ENCODE results near the gene NDUFB7.

NDUFB7 gene

GRCh38 chr19:14519245-14519859 is 52.5 kb downstream of the NDUFB7 start:
- no peak for DNase-seq

DNA sequence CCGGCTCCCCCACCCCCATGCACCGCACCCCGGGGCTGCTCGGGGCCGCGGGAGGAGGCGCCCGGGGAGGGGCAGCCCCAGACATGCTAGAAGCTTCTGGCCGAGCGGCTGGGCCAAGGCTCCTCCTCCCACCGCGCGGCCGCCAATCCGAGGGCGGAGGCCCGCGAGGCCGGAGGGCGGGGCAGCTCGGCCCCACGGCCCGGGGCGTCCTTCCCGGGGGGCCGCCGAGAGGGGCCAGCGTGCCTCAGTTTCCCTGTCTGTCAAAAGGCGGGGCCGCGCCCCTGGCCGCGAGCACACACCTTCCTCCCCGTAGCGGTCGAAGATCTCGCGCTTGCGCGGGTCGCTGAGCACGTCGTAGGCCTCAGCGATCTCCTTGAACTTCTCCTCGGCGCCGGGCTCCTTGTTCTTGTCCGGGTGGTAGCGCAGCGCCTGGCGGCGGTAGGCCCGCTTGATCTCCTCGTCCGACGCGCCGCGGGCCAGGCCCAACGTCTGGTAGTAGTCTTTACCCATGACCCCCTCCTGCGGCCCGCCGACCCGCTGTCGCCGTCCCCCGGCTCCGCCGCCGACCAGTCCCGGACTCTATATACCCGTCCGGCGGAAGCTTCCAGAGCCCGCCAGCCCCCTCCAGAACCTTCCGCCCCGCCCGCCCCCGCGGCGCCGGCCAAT is 53.9 kb downstream of the NDUFB7 start, which contains the start of gene DNAJB1:
DNAJB1 (minus strand) TSS at position 558 of the 666 bp plus-strand sequence; CDS start at position 510, 48 bp downstream.
- DNase-seq = peak; percentile 62

- DNase-seq = no peak
These were observed 54.4 kb downstream of the NDUFB7 start for GRCh38 chr19:14517446-14517839.

- no peak for DNase-seq
These were observed 55.0 kb downstream of the NDUFB7 start for GRCh38 chr19:14516746-14517438.

Data from NCI-H1092 treated with DMSO at 0.1 percent for 48 hours (cell line).